ENCODE measurements around the gene RNF13.
"Not testable (repeated sequence)": the region's sequence is repeated elsewhere in the genome, so short reads cannot be mapped to it uniquely, and the experiment has no call there.

Gene RNF13

DNA sequence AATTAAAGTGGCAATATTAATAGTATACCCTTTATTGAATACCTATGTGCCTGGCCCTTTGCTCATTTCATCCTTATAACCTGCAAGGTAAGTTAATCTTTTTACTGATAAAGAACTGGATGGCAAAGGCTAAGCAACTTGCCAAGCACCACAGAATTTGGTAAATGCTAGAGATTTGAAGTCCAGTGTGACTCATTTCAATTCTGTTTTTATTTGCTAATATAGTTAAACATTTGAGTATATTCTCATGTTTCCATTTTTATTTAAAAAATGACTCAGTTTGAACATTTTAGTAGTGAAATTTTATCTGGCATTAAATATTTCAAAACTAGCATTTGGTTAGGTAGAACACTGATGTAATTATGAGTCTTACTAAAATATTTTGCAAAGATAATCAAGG is 146.4 kb downstream of the RNF13 start:
- DNase-seq, result no peak

DNA sequence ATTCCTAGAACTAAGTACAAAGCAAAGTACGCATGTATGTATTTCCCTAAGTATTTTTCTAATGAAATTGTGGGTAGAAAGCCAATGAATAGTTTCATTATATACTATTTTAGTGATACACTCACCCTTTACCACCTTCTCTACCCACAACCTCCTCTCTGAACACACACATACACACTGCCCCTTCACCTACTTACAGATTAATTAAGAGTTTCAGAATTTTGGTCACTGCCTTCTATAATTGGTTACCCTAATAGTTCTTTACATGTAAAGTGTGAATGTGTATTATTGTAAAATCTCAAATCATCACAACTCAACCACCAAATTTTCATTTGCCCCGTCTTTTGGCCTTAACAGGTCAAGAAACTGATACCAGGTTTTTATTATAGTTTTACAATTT is 150.5 kb downstream of the RNF13 start:
- no peak for DNase-seq

DNA sequence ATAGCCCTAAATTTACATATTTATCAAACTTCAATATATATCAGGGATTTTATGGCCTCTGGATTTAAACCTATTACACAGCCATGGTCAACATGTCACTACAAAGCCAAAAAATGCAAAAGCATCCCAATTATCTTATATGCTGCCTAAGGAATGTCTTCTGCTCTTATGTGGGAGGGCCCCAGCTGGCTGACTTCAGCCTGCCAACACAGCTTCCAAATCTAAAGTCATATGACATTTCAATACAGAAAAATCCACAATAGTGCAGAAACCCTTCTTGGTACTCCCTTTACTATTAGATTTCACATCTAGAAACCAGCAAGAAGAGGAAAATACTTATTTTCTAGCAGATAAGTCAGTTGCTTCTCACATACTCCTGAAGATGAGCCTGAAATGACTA is 151.3 kb downstream of the RNF13 start:
- no peak for DNase-seq

DNA sequence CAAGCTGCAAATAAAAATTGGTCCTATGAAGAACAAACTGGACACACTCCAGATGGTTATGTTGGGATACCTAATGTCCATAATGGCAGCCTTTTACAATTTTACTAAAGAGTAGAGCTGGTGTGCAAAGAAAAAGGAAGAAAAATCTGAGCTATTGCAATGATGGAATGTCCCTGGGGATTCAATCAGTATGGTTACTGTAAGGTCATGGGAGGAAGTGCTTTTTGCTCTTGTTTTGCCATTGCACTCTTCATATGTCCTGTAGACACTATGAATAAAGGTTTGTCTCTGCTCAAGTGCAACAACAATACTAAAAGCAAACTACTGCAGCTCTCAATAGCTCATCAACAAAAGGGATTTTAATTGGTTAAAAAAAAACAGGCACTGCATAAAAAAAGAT is 152.3 kb downstream of the RNF13 start:
- no peak for DNase-seq

GRCh38 chr3:149967086-149967685 is 154.2 kb downstream of the RNF13 start:
- no peak for DNase-seq

- no peak for DNase-seq
Observed at GRCh38 chr3:149968216-149968615, 155.2 kb downstream of the RNF13 start.

DNA sequence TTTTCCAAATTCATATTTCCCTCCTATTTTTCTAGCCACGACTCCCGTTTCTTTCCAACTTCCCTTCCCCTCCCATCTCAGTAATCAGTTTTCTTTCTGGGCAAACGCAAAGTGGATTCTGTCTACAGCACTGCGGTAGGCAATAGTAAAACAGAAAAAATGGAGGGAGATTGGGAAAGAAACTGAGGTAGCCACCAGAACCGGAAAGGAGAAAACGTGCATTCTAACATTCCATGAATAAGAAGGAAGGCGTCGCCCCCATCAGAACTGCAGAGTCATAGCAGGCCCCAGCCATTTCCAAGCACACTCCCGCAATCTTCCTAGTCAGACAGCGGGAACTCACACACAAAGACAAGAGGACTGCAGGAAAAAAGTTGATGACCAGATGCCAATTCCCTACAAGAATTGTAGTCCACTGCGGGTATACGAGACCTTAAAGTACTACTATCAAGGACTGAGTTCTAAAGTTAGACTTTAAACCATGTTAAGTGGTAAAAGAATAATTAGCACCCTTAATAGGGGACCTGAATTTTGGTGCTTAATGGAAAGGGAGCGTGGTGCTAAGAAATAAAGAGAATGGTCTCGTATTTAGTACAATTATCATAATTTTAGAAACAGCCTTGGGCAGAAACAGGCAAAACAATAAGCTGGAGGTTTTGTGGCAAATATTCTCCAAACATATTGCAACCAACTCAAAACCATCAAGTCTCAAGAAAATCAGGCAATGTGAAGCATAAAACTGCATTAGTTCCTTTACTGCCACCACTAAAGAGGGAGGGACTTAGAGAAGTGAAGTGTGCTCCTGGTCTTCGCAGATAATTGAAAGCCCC is 156.3 kb downstream of the RNF13 start:
- DNase-seq, result peak; percentile 70

- peak; percentile 90 for DNase-seq
Observed at GRCh38 chr3:149969940-149970715, 157.1 kb downstream of the RNF13 start.

GRCh38 chr3:149970716-149971402 is 157.8 kb downstream of the RNF13 start, which contains the start of gene PFN2:
Gene PFN2 (minus strand): TSS chr3:149970895. CDS start chr3:149970856, 39 bp downstream.
- peak; percentile 92 for DNase-seq

- DNase-seq, result peak; percentile 88
Observed at GRCh38 chr3:149971403-149972075, 158.5 kb downstream of the RNF13 start.

- no peak for DNase-seq
Observed at GRCh38 chr3:149975919-149976318, 162.9 kb downstream of the RNF13 start.

DNA sequence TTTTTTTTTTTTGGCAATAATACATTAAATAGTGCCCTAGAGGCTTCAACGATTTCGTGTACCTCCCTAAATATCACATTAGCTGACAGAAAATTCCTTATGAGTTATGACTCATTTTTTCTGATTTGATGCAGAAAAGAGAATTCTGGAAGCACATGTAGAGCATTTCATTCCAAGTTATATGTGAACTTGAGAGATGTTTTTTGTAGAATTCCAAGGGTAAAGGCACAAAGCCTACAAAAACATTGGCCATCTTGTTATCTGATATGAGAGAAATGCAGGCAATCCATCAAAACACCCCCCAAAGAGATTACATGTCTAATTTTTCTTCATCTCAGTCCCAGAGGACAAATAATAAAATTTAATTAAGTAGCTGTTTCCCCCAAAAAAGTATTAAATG is 164.4 kb downstream of the RNF13 start:
- DNase-seq, result no peak

DNA sequence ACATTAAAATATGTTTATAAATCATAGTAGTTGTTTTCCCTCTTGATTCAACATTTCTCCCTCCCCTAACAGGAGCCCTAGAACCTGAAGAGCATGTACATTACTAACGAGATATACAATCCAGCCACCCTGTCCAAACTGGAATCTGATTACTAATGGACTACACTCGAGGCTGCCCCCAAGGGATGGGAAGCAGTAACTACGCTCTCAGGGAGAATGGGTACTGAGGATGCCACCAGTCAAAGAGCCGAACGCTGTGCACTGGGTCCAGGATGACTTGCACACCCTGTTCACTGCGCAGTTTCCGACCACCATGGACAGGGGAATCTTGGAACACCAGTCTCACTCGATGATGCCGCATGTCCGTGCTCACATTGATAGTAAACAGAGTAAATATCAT is 169.0 kb downstream of the RNF13 start:
- not testable (repeated sequence) for DNase-seq

DNA sequence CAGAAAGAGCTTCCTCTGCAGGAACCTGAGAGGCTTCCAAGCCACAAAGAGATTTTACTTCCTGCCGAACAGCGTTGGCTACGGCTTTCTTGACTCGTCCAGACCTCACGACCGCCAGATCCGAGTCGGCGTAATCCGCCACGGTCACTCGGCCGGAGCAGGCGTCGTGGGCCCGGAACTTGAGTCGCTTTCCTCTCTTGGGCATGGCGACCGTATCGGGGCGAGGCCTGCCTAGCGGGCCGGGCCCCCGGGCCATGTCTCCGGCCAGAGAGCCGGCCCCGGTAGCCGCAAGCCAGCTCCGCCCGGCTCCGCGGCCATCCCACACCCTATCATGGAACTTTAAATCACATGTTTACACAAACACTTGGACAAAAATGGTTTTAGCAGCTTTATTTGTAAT is 170.0 kb downstream of the RNF13 start:
- not testable (repeated sequence) for DNase-seq

GRCh38 chr3:149983628-149984027 is 170.6 kb downstream of the RNF13 start:
- DNase-seq, result no peak

DNA sequence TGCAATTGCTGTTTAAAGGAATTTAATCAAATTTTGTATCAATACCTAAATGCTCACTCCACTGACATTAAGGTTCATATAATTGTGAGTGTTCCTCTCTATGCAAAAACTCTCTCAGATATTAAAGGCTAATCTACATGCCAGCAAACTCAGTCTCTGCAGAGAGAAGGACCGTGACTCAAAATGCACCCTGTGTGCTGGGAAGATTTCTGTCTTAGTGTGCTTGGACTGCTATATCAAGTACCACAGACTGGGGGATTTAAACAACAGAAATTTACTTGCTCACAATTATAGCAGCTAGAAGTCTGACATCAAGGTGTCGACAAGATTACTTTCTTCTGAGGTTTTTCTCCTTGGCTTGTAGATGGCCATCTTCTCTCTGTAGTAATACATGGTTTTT is 176.3 kb downstream of the RNF13 start:
- no peak for DNase-seq

GRCh38 chr3:149990423-149990948 is 177.5 kb downstream of the RNF13 start:
- DNase-seq, result no peak

DNA sequence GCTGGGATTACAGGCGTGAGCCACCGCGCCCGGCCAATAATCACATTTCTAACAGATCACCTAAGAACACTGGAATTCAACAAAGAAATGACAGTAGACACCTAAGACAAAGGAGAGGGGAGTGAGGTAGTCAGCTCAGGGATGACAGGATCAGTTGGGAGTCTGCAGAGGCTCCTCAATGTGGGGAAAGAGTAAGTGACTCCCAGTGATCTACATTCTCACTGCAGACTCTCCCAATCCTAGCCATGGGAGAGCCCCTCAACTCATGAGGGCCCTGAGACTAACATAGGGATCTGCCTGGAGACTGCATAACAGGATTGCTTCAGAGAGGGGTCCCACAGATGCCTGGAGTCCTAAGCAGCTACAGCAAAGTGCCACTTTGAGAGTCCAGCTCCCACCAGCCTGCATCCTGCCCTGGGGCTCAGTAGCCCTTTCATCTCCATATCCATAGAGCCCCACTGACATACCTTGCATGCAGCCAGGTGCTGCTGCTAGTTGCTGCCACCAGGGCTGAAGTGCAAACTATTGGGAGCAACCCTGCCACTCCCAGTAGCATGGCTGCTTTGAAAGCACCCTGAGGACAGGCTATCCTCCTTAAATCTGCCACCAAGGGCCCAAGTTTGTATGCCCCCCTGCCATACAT is 179.5 kb downstream of the RNF13 start:
- DNase-seq, result no peak

GRCh38 chr3:149998946-149999345 is 185.9 kb downstream of the RNF13 start:
- DNase-seq, result no peak

- no peak for DNase-seq
Observed at GRCh38 chr3:149999421-149999820, 186.4 kb downstream of the RNF13 start.

DNA sequence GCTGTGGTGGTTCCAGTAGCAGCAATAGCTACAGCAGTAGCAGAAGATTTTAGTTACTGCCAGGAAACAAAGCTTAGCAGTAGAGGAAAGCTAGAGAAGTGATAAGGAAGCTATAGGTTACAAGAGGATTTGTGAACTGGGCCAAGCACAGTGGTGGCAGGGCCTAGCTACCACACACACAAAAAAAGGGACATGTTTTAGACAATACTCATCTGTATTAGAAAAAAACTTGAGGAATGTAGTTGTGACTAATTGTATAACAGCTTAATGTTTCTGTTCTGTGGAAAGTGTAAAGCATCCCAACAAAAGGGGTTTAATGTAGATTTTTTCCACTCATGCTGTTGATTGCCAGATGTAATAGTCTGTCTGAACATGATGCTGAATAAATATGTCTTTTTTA is 187.6 kb downstream of the RNF13 start:
- no peak for DNase-seq
